NCI-H2227 treated with DMSO at 0.1 percent for 48 hours (cell line): ENCODE results near the gene SH2D3A.

Experiments
- DNase-seq: peaks from one replicate; lab custom pipeline; 2025; lab: John Stamatoyannopoulos, UW

Gene SH2D3A

GRCh38 chr19:6708346-6708745, 58.9 kb downstream of the SH2D3A start:
- DNase-seq, result no peak

GRCh38 chr19:6707658-6708018, 59.6 kb downstream of the SH2D3A start:
- no peak for DNase-seq

- no peak for DNase-seq
Measured at GRCh38 chr19:6707011-6707657, 60.1 kb downstream of the SH2D3A start.

- DNase-seq, result no peak
Measured at GRCh38 chr19:6706633-6706958, 60.6 kb downstream of the SH2D3A start.

- DNase-seq, result no peak
Measured at GRCh38 chr19:6705931-6706632, 61.2 kb downstream of the SH2D3A start.
